Measurements from ENCODE around the gene CLSTN3.

DNA sequence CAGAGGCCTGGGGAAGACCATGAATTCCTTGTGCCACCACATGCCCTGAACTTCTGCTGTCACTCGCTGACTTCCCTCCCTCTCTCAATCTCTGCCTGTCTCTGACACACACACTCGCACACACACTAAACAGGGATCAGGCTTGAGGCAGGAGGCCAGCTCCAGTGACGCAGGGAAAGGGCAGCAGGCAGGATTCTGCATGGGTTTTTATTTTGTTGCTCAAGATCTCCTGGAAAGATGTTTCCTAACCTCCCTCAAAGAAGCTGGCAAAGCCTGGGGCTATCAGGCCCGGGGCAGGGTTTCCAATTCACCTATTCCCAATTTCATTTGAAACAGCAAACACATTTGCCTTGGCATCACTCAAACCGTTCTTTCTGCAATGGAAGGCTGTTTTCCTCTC is 31.6 kb downstream of the CLSTN3 start:
- TF ChIP-seq CTCF (IDR thresholded peaks at IDR 0.05; ENCODE audit: low read length) (no peak), EZH2 (optimal IDR thresholded peaks at IDR 0.05; ENCODE audit: low read depth, low read length) (no peak)
